GM21423 (cell line): ENCODE results near the gene EPS8L3.
A peak's percentile ranks its signal among the peaks of the same experiment; 100 is the strongest.

ENCODE experiments used
- ATAC-seq: cut with Tn5 transposase; IDR thresholded peaks from one replicate; pipeline ENCODE4 v1.9.1; 2021; ENCODE audit warnings: mild to moderate bottlenecking, moderate library complexity; ENCODE audit not compliant: unreplicated experiment

The EPS8L3 gene

GRCh38 chr1:109794319-109795132, 30.8 kb upstream of the EPS8L3 start:
- no peak for ATAC-seq

GRCh38 chr1:109793486-109794318, 30.0 kb upstream of the EPS8L3 start:
- ATAC-seq: no peak

- no peak for ATAC-seq
Observed at GRCh38 chr1:109793089-109793485, 29.4 kb upstream of the EPS8L3 start.

- ATAC-seq: no peak
Observed at GRCh38 chr1:109792056-109792831, 28.5 kb upstream of the EPS8L3 start.

GRCh38 chr1:109791495-109792043, 27.8 kb upstream of the EPS8L3 start:
- ATAC-seq: no peak

- ATAC-seq: peak; percentile 82
Observed at GRCh38 chr1:109790735-109791494, 27.2 kb upstream of the EPS8L3 start.

GRCh38 chr1:109790329-109790728, 26.6 kb upstream of the EPS8L3 start:
- no peak for ATAC-seq

- no peak for ATAC-seq
Observed at GRCh38 chr1:109789551-109790180, 25.9 kb upstream of the EPS8L3 start.

GRCh38 chr1:109788695-109789521, 25.2 kb upstream of the EPS8L3 start:
- ATAC-seq: no peak

GRCh38 chr1:109787845-109788601, 24.3 kb upstream of the EPS8L3 start:
- ATAC-seq: no peak

- ATAC-seq: no peak
Observed at GRCh38 chr1:109787211-109787844, 23.6 kb upstream of the EPS8L3 start.

- no peak for ATAC-seq
Observed at GRCh38 chr1:109786531-109787021, 22.9 kb upstream of the EPS8L3 start.

GRCh38 chr1:109786112-109786480, 22.4 kb upstream of the EPS8L3 start:
- no peak for ATAC-seq

GRCh38 chr1:109785446-109786111, 21.9 kb upstream of the EPS8L3 start:
- no peak for ATAC-seq

- no peak for ATAC-seq
Observed at GRCh38 chr1:109784551-109785252, 21.0 kb upstream of the EPS8L3 start.

- ATAC-seq: no peak
Observed at GRCh38 chr1:109783436-109783835, 19.7 kb upstream of the EPS8L3 start.
